HG03457 (cell line): ENCODE data around the gene ZNF687.

Experiments used
- ATAC-seq: cut with Tn5 transposase; IDR thresholded peaks from one replicate; pipeline ENCODE4 v1.9.1; 2021; ENCODE audit warnings: moderate number of reproducible peaks; ENCODE audit not compliant: unreplicated experiment

ZNF687 gene

GRCh38 chr1:151311589-151312331, 29.7 kb downstream of the ZNF687 start:
- ATAC-seq = no peak

- no peak for ATAC-seq
Measured at GRCh38 chr1:151312411-151312810, 30.3 kb downstream of the ZNF687 start.

GRCh38 chr1:151312826-151313225, 30.7 kb downstream of the ZNF687 start:
- ATAC-seq = no peak

- ATAC-seq = no peak
Measured at GRCh38 chr1:151313501-151313900, 31.4 kb downstream of the ZNF687 start.

GRCh38 chr1:151314137-151314875, 32.2 kb downstream of the ZNF687 start:
- no peak for ATAC-seq

- ATAC-seq = no peak
Measured at GRCh38 chr1:151315565-151316235, 33.6 kb downstream of the ZNF687 start.

GRCh38 chr1:151318975-151319374, 36.9 kb downstream of the ZNF687 start:
- ATAC-seq = no peak

GRCh38 chr1:151324390-151324930, 42.4 kb downstream of the ZNF687 start:
- no peak for ATAC-seq

GRCh38 chr1:151325231-151325630, 43.1 kb downstream of the ZNF687 start:
- no peak for ATAC-seq

GRCh38 chr1:151325646-151326429, 43.7 kb downstream of the ZNF687 start:
- ATAC-seq = no peak

- no peak for ATAC-seq
Measured at GRCh38 chr1:151326619-151327222, 44.6 kb downstream of the ZNF687 start.

GRCh38 chr1:151327223-151327902, 45.3 kb downstream of the ZNF687 start, which contains the start of gene PI4KB:
TSS of gene PI4KB (minus strand) at chr1:151327416. CDS start at chr1:151316481, 10,935 bp downstream.
- ATAC-seq = no peak

GRCh38 chr1:151327903-151328674, 46.0 kb downstream of the ZNF687 start:
- no peak for ATAC-seq

GRCh38 chr1:151334822-151335221, 52.7 kb downstream of the ZNF687 start:
- no peak for ATAC-seq

- ATAC-seq = no peak
Measured at GRCh38 chr1:151336556-151336955, 54.5 kb downstream of the ZNF687 start.

- no peak for ATAC-seq
Measured at GRCh38 chr1:151340870-151341754, 59.0 kb downstream of the ZNF687 start.
